NK-92 (cell line): ENCODE results near the gene ADIPOR2.
"Not testable (repeated sequence)": the region's sequence is repeated elsewhere in the genome, so short reads cannot be mapped to it uniquely, and the experiment has no call there.

Experiments used
- DNase-seq: peaks from one replicate; lab custom pipeline; 2025; ENCODE audit not compliant: unreplicated experiment; lab: John Stamatoyannopoulos, UW

The ADIPOR2 gene

GRCh38 chr12:1702713-1703112 is 11.8 kb downstream of the ADIPOR2 start:
- no peak for DNase-seq

GRCh38 chr12:1703771-1704722 is 13.2 kb downstream of the ADIPOR2 start:
- DNase-seq, result no peak

GRCh38 chr12:1705774-1706631 is 15.1 kb downstream of the ADIPOR2 start:
- no peak for DNase-seq

- no peak for DNase-seq
Measured at GRCh38 chr12:1706632-1706980, 15.7 kb downstream of the ADIPOR2 start.

- no peak for DNase-seq
Measured at GRCh38 chr12:1707051-1707450, 16.2 kb downstream of the ADIPOR2 start.

- DNase-seq, result not testable (repeated sequence)
Measured at GRCh38 chr12:1709968-1710367, 19.1 kb downstream of the ADIPOR2 start.

- not testable (repeated sequence) for DNase-seq
Measured at GRCh38 chr12:1710870-1711269, 20.0 kb downstream of the ADIPOR2 start.

- DNase-seq, result not testable (repeated sequence)
Measured at GRCh38 chr12:1711536-1712211, 20.8 kb downstream of the ADIPOR2 start.

- DNase-seq, result not testable (repeated sequence)
Measured at GRCh38 chr12:1712305-1712704, 21.4 kb downstream of the ADIPOR2 start.

- DNase-seq, result not testable (repeated sequence)
Measured at GRCh38 chr12:1712852-1713251, 22.0 kb downstream of the ADIPOR2 start.

- not testable (repeated sequence) for DNase-seq
Measured at GRCh38 chr12:1713783-1714348, 23.0 kb downstream of the ADIPOR2 start.

- not testable (repeated sequence) for DNase-seq
Measured at GRCh38 chr12:1715459-1715858, 24.6 kb downstream of the ADIPOR2 start.

- DNase-seq, result no peak
Measured at GRCh38 chr12:1716215-1716862, 25.5 kb downstream of the ADIPOR2 start.

- no peak for DNase-seq
Measured at GRCh38 chr12:1716911-1717310, 26.0 kb downstream of the ADIPOR2 start.

- no peak for DNase-seq
Measured at GRCh38 chr12:1719139-1719538, 28.3 kb downstream of the ADIPOR2 start.

- DNase-seq, result no peak
Measured at GRCh38 chr12:1720494-1720893, 29.6 kb downstream of the ADIPOR2 start.

- no peak for DNase-seq
Measured at GRCh38 chr12:1723721-1724120, 32.9 kb downstream of the ADIPOR2 start.

GRCh38 chr12:1724250-1724649 is 33.4 kb downstream of the ADIPOR2 start:
- no peak for DNase-seq

- no peak for DNase-seq
Measured at GRCh38 chr12:1726753-1727152, 35.9 kb downstream of the ADIPOR2 start.

- no peak for DNase-seq
Measured at GRCh38 chr12:1728824-1729223, 38.0 kb downstream of the ADIPOR2 start.
